HG03575 (cell line): ENCODE results near the gene ERF.
"Not testable (repeated sequence)": the region's sequence is repeated elsewhere in the genome, so short reads cannot be mapped to it uniquely, and the experiment has no call there.

Experiments
- ATAC-seq: cut with Tn5 transposase; IDR thresholded peaks from one replicate; pipeline ENCODE4 v1.9.1; 2021; ENCODE audit not compliant: unreplicated experiment, insufficient number of reproducible peaks, low FRiP score; ENCODE audit errors: extremely low read depth

The ERF gene

DNA sequence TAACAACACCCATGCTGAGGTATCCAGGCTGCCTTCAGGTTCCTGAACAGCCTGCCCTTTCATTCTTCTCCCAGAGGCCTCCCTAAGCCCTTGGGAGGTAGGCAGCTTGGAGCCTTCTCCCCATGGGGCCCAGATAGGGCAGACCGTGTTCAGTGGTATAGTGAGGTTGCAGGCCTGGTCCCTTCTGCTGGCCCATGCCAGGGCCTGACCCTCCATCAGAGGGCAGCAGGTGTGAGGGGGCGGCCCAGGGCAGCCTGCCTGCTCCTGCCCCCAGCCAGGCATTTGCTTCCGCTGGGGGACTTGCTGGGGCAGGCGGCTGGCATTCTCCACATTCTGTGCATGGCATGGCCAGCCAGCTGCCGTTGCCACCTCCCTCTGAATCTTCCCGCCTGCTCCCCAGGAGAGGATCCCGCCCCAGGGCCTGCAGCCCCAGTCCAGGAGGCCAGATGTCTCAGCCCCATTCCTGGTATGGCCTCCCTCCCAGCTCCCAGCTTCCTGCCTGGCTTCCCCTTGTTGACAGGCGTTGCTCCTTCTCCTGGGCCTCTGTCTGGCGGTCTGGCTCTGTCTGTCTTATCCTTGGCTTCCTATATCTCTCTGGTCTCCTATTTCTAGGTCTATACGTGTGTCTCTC lies 23.0 kb upstream of the ERF start:
- ATAC-seq, result no peak

DNA sequence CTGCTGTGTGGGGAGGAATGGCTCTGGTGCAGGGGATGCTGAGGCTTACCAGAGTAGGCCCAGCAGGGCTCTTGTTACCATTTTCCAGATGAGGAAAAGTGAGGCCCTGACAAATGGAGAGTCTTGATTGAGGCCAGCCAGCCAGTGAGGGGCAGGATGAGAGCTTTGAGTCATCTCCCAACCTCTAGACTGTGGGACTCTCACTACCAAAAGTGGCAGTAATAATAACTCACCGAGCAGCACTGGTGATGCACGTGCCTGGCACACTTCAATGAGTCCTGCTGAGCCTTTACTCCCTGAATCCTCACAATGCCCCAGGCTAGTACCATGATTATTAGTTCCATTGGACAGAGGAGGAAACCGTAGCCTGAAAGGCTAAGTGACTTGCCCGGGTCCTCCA lies 21.9 kb upstream of the ERF start:
- no peak for ATAC-seq

GRCh38 chr19:42276284-42276683 lies 21.4 kb upstream of the ERF start:
- no peak for ATAC-seq

DNA sequence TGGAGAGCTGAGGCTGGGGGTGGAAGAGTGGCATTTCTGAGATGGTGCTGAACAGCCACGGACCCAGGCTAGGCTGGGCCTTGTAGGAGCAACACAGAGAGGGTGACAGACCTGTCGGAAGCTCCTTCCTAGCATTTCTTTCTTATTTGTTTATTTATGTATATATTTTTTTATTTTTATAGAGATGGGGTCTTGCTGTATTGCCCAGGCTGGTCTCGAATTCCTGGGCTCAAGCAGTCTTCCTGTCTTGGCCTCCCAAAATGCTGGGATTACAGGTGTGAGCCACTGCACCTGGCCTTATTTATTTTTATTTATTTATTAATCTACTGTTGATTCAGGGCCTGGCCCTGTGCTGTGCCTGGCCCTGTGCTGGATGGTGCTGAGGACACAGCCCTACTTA lies 20.6 kb upstream of the ERF start:
- no peak for ATAC-seq

- ATAC-seq, result no peak
Observed at GRCh38 chr19:42275103-42275502, 20.2 kb upstream of the ERF start.

DNA sequence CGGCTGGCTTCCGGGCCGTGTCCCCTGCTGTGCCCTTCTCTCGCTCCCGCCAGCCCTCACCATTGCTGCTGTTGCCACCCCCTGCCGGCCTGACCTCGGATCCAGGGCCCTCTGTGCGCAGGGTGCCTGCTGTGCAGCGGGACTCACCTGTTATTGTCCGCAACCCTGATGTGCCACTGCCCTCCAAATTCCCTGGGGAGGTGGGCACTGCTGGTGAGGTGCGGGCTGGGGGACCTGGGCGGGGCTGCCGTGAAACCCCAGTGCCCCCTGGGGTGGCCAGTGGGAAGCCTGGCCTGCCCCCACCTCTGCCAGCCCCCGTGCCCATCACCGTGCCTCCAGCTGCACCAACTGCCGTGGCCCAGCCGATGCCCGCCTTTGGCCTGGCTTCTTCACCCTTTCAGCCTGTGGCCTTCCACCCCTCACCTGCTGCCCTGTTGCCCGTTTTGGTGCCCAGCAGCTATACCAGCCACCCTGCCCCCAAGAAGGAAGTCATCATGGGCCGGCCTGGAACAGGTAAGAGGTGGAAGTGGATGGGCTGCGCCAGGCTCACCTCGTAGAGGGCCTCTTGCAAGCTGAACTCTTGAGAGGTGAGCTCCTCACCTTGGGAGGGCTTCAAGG lies 19.2 kb upstream of the ERF start:
- no peak for ATAC-seq

DNA sequence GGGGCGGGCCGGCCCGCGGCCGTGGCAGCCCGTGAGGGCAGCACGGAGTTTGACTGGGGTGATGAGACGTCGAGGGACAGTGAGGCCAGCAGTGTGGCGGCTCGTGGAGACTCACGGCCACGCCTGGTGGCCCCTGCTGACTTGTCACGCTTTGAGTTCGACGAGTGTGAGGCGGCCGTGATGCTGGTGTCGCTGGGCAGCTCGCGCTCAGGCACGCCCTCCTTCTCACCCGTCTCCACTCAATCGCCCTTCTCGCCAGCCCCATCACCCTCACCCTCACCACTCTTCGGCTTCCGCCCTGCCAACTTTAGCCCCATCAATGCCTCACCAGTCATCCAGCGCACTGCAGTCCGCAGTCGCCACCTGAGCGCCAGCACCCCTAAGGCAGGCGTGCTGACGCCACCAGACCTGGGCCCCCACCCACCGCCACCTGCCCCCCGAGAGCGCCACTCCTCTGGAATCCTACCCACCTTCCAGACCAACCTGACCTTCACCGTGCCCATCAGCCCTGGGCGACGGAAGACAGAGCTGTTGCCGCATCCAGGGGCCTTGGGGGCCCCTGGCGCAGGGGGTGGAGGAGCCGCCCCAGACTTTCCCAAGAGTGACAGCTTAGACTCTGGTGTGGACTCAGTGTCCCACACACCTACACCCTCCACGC lies 18.6 kb upstream of the ERF start:
- no peak for ATAC-seq

DNA sequence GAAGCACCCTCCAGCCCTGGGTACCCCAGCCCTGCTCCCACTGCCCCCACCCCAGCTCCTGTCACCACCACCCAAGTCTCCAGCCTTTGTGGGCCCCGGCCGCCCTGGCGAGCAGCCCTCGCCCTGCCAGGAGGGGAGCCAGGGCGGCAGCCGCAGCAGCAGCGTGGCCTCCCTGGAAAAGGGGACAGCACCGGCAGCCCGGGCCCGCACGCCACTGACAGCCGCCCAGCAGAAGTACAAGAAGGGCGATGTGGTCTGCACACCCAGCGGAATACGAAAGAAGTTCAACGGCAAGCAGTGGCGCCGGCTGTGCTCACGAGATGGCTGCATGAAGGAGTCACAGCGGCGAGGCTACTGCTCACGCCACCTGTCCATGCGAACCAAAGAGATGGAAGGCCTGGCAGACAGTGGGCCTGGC lies 18.1 kb upstream of the ERF start:
- ATAC-seq, result no peak

DNA sequence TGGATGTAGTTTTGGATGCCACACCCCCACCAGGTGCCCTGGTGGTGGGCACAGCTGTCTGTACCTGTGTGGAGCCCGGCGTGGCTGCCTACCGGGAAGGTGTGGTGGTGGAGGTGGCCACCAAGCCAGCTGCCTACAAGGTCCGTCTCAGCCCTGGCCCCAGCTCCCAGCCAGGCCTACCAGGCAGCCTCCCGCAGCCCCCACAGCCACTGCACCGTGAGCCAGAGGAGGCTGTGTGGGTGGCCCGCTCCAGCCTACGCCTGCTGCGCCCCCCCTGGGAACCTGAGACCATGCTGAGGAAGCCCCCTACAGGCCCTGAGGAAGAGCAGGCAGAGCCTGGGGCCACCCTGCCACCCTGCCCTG lies 17.6 kb upstream of the ERF start:
- no peak for ATAC-seq

DNA sequence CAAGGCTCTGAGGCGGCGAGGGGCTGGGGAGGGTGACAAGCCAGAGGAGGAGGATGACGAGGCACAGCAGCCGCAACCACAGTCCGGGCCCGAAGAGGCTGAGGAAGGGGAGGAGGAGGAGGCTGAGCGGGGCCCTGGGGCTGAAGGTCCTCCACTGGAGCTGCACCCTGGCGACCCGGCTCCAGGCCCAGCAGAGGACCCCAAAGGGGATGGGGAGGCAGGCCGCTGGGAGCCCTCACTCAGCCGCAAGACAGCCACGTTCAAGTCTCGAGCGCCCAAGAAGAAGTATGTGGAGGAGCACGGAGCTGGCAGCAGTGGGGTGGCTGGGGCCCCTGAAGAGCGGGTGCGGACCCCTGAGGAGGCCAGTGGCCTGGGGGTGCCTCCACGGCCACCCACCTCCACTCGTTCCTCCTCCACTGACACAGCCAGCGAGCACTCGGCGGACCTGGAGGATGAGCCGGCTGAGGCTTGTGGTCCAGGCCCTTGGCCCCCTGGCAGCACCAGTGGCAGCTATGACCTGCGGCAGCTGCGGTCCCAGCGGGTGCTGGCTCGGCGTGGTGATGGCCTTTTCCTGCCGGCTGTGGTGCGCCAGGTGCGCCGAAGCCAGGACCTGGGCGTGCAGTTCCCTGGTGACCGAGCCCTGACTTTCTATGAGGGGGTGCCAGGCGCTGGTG lies 17.1 kb upstream of the ERF start:
- no peak for ATAC-seq

GRCh38 chr19:42271045-42271419 lies 16.1 kb upstream of the ERF start:
- no peak for ATAC-seq

DNA sequence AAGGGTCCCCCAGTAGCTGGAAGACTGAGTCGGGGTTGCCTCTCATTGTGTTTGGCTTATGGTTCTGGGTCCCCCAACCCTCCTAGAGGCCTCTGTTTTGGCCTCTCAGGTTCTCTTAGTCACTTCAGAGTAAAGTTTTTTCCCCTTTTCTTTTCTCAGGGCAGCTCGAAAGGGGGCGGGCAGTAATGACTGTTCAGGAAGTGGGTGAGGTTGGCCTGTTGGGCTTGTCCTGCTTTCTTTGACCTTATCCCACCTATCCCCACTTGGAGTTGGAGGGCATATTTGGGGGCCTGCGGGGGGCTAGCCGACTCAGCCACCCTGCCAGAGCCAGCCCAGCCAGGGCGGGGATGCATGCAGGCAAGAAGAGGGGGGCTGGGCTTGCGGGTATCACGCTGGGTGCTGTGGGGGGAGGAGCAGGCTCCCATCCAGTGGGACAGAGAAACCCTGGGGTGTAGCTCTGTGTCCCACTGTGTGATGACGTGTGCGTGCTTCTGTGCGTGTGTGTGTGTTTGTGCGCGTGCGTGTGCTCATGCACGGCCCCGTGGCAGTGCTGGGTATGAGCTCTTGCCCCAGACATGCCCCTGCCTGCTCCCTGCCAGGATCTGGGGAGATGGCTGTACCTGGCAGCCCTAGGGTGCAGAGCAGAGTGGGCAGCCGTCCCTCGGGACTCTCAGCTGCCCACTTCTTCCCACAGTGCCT lies 15.6 kb upstream of the ERF start:
- ATAC-seq, result no peak

DNA sequence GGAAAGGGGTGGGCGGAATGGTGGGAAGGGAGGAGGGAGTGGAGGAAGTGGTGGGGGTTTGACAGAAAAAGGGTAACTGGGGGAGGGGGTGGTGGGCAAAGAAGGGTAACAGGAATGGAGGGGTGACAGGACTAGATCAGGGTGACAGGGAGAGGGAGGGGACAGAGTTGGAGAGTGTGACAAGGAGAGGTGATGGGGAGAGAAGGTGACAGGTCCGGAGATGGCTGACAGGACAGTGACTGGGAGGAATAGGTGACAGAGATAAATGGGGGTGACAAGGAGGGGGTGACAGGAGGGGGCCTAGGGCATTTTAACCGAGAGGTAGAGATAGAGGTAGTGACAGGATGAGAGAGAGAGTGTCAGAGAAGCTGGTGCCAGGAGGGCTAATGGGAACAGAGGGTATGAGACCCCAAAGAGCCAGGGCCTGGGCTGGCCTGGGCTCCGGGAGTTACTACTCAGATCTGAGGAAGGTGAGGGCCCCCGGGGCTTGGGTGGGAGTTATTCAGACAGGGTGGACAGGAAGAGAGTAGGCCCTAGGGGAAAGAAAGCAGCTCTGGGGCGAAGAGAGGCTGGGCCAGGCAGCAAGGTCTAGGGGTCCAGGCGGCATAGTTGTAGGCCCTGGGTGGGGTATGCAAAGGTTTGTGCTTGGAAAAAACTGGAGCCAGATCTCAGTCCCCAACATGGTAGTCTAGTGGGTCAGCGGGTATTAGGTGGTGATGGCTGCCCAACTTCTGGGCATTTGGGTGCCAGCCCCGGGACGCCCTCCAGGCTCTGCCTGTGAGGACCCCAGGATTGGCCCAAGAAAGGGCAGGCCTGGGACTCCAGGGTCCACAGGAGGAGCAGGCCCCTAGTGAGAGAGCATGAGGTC lies 14.8 kb upstream of the ERF start:
- no peak for ATAC-seq

DNA sequence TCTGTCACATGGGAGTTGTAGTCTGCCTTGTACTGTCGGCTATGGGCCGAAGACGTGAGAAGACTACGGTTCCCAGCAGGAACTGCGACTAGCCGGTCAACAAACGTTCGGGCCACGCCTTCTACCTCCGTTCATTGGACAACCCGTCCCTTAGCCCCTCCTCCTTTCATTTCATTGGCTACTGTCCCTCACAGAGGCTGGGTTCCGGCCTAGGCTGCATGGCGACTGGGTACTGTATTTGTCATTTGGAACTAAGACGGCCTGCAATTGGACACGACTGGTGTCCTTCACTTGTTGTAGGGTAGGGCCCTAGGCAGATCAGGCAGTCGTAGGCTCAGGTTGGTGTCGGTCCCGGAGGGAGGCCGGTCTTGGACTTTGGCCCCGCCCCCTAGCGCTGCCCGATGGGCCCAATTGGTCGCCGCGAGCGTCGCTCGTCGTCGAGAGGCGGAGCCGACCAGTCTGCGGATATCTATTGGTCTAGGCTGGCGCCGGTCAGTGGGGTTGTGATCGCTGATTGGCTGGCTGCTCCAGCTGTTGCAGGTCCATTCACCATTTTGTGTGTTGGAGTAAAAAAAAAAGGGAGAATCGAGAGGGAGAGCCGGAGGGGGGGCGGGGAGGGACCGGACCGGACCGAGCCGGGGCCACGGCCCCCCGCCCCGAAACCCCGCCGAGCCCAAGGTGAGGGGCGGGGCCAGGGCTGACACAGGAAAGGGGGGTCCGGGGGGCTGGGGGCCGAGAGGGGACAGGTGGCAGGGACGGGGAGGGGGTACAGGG lies 14.0 kb upstream of the ERF start, which contains the start of gene CIC:
Gene CIC, plus strand, starts transcription at position 549 of the 774 bp plus-strand sequence. CDS start 2,532 bp downstream, outside the sequence.
- peak; percentile 57 for ATAC-seq

- peak; percentile 24 for ATAC-seq
Observed at GRCh38 chr19:42268142-42268703, 13.3 kb upstream of the ERF start.

DNA sequence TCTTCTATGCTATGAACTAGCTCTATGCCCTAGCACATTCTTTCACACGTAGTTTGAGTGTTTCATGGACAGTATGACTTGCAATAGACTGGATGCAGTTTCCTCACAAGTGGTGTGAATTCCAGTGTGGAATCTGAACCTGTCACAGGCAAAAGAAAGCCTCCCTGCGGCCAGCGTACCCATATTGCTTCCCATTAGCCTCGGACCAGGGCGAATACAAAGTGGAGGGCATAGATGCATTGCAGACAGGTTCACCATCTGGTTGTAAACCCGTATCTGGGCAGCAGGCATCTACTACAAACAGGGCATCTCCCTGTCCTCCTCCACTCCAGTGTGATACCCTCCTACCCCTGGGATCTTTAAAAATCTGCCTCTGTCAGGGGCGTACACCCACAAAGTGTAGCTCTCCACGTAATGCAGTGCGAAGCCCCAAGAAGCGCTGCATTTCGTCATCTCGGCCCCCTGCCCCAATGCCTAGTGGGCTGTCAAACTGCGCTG lies 12.8 kb upstream of the ERF start:
- no peak for ATAC-seq

DNA sequence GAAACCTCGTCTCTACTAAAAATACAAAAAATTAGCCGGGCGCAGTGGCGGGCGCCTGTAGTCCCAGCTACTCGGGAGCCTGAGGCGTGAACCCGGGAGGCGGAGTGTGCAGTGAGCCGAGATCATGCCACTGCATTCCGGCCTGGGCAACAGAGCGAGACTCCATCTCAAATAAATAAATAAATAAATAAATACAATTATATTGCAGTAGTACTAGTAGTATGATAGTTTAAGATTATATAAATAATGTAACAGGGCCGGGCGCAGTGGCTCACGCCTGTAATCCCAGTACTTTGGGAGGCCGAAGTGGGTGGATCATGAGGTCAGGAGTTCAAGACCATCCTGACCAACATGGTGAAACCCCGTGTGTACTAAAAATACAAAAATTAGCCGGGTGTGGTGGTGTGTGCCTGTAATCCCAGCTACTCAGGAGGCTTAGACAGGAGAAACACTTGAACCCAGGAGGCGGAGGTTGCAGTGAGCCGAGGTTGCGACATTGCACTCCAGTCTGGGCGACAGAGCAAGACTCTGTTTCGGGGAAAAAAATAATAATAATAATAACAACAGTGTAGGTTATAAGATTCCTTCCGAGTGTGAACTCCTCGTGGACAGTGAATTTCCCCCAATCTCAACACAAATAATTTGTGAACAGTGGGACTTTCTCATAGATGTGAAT lies 12.1 kb upstream of the ERF start:
- ATAC-seq, result not testable (repeated sequence)
